Muscle layer of duodenum (tissue), 2 donors: ENCODE results near the gene GRIFIN.

Source experiments
- H3K27ac ChIP-seq: one replicate; pipeline ENCODE4 v1.7.0; 2013; ENCODE audit warnings: mild to moderate bottlenecking, low read length
- H3K27me3 ChIP-seq: one replicate; pipeline ENCODE4 v1.7.0; 2013; ENCODE audit warnings: low read depth, mild to moderate bottlenecking, control low read depth, low read length
- H3K36me3 ChIP-seq, 2 donors: one replicate each; pipeline ENCODE4 v1.7.0; 2013; ENCODE audit warnings: low read length in 2 of 2, control low read depth in 1 of 2, mild to moderate bottlenecking in 1 of 2; ENCODE audit not compliant: insufficient read depth in 2 of 2, control insufficient read depth in 1 of 2
- H3K4me1 ChIP-seq, 2 donors: one replicate each; pipeline ENCODE4 v1.7.0; 2013; ENCODE audit warnings: low read length in 2 of 2, mild to moderate bottlenecking in 2 of 2, control low read depth in 1 of 2, moderate library complexity in 1 of 2; ENCODE audit not compliant: insufficient read depth in 2 of 2, control insufficient read depth in 1 of 2
- H3K4me3 ChIP-seq, 2 donors: one replicate each; pipeline ENCODE4 v1.7.0; 2013; ENCODE audit warnings: low read length in 2 of 2, low read depth in 1 of 2, mild to moderate bottlenecking in 1 of 2
- H3K9me3 ChIP-seq, 2 donors: one replicate each; pipeline ENCODE4 v1.7.0; 2013; ENCODE audit warnings: low read length in 2 of 2, control low read depth in 1 of 2, mild to moderate bottlenecking in 1 of 2; ENCODE audit not compliant: control insufficient read depth in 1 of 2
- donor health status: healthy.

The GRIFIN gene

DNA sequence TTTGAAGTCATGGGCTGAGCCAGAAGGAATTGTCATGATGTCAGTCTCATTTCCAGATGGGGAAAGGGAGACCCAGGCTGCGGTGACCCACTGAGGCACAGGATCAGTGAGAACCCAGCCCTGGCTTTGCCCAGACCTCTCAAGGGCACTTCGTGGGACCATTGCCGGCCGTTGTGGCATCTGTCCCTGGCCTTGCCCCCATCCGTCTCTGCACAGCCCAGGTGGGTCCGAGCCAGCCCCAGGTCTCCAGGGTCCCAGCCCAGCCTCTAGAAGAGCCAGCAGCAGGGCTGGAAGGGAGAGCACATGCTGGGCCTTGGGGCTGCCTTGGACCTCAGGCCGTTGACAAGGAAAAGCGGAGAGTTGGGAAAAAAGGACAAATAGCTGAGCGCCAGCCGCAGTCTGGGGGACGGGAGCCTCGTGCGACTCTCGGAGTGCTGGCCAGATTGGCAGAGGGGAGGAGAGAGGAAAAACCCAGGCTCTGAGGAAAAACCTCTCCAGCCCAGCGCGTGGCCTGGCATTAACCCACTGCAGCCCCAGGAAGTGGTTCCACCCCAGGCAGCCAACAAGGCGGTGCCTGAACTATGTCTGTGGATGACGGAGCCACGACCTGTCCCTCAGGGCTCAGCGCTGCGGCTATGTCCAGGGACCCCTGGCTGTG is 30.2 kb downstream of the GRIFIN start:
- H3K27me3 ChIP-seq: no peaks in the 10 kb centered on the region
- no peak overlapping the region for H3K4me3 ChIP-seq
- no peak overlapping the region for H3K27ac ChIP-seq
- H3K4me1 ChIP-seq: peaks cover 0 to 5% of the 10 kb centered on the region in 2 donors
- no peaks in the 10 kb centered on the region for H3K9me3 ChIP-seq
- no peaks in the 10 kb centered on the region for H3K36me3 ChIP-seq

DNA sequence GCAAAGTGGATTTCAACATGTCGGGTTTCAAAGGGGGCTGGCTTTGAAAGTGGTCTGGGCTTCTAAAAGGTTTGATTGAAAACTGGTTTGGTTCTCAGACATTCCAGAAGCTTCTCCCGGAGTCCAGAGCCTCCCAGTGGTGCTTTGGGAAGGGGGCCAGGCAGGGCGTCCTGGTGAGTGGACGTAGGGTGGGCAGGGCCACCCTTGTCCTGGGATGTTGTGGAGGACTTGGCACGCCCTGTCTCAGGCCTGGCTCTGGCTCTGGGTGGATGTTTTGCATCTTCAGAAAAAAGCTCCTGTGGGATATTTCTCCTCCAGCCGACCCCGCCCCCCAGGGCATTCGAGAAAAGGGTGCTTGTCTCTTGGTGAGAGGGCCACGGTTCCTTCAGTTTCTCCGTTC is 31.2 kb downstream of the GRIFIN start:
- H3K27ac ChIP-seq: peak overlapping the region; percentile 43
- H3K36me3 ChIP-seq: no peaks in the 10 kb centered on the region
- H3K9me3 ChIP-seq: no peaks in the 10 kb centered on the region
- no peaks in the 10 kb centered on the region for H3K27me3 ChIP-seq
- no peak overlapping the region for H3K4me3 ChIP-seq
- H3K4me1 ChIP-seq: peaks cover 0 to 5% of the 10 kb centered on the region in 2 donors

GRCh38 chr7:2444476-2444875 is 31.7 kb downstream of the GRIFIN start:
- no peak overlapping the region for H3K4me3 ChIP-seq
- H3K27ac ChIP-seq: peak overlapping the region; percentile 43
- H3K27me3 ChIP-seq: no peaks in the 10 kb centered on the region
- H3K4me1 ChIP-seq: peaks cover 0 to 5% of the 10 kb centered on the region in 2 donors
- no peaks in the 10 kb centered on the region for H3K9me3 ChIP-seq
- H3K36me3 ChIP-seq: no peaks in the 10 kb centered on the region

DNA sequence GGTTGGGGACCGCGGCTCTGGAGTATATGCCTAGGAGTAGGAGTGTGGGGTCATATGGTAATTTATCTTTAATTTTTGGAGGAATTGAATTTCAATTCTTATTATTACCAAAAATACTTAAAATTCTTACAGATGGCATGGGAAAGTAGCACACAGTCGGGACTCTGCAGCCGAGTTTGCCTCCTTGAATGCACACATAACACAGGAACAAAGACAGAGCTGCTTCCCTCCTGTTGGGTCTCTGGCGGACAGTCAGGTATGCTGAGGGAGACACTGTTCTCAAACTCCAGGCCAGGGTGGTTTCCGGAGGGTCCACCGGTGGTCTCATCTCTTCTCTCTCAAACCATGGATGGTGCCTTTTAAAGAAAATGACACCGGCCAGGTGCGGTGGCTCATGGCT is 32.7 kb downstream of the GRIFIN start:
- Histone ChIP-seq H3K9me3 (no peaks in the 10 kb centered on the region), H3K27ac (no peak overlapping the region), H3K4me1 (peaks cover 0 to 5% of the 10 kb centered on the region in 2 donors), H3K36me3 (peaks cover 3 to 6% of the 10 kb centered on the region in 2 donors), H3K4me3 (no peak overlapping the region), H3K27me3 (no peaks in the 10 kb centered on the region)

GRCh38 chr7:2441430-2442058 is 34.7 kb downstream of the GRIFIN start:
- H3K4me3 ChIP-seq: no peak overlapping the region
- H3K27me3 ChIP-seq: no peaks in the 10 kb centered on the region
- H3K36me3 ChIP-seq: peaks cover 3 to 16% of the 10 kb centered on the region in 2 donors
- H3K27ac ChIP-seq: no peak overlapping the region
- peaks cover 0 to 5% of the 10 kb centered on the region in 2 donors for H3K4me1 ChIP-seq
- H3K9me3 ChIP-seq: no peaks in the 10 kb centered on the region

- Histone ChIP-seq H3K4me3 (no peak overlapping the region), H3K27me3 (no peaks in the 10 kb centered on the region), H3K4me1 (peaks cover 0 to 5% of the 10 kb centered on the region in 2 donors), H3K27ac (no peak overlapping the region), H3K9me3 (no peaks in the 10 kb centered on the region), H3K36me3 (peaks cover 3 to 21% of the 10 kb centered on the region in 2 donors)
These were observed 35.5 kb downstream of the GRIFIN start for GRCh38 chr7:2440608-2441245.

GRCh38 chr7:2438775-2439174 is 37.4 kb downstream of the GRIFIN start:
- H3K36me3 ChIP-seq: peaks cover 3 to 32% of the 10 kb centered on the region in 2 donors
- H3K4me3 ChIP-seq: no peak overlapping the region
- H3K27ac ChIP-seq: no peak overlapping the region
- H3K9me3 ChIP-seq: no peaks in the 10 kb centered on the region
- H3K27me3 ChIP-seq: no peaks in the 10 kb centered on the region
- H3K4me1 ChIP-seq: no peaks in the 10 kb centered on the region

GRCh38 chr7:2438186-2438585 is 38.0 kb downstream of the GRIFIN start:
- Histone ChIP-seq H3K27me3 (no peaks in the 10 kb centered on the region), H3K9me3 (no peaks in the 10 kb centered on the region), H3K36me3 (peaks cover 3 to 38% of the 10 kb centered on the region in 2 donors), H3K4me1 (no peaks in the 10 kb centered on the region), H3K4me3 (no peak overlapping the region), H3K27ac (no peak overlapping the region)

DNA sequence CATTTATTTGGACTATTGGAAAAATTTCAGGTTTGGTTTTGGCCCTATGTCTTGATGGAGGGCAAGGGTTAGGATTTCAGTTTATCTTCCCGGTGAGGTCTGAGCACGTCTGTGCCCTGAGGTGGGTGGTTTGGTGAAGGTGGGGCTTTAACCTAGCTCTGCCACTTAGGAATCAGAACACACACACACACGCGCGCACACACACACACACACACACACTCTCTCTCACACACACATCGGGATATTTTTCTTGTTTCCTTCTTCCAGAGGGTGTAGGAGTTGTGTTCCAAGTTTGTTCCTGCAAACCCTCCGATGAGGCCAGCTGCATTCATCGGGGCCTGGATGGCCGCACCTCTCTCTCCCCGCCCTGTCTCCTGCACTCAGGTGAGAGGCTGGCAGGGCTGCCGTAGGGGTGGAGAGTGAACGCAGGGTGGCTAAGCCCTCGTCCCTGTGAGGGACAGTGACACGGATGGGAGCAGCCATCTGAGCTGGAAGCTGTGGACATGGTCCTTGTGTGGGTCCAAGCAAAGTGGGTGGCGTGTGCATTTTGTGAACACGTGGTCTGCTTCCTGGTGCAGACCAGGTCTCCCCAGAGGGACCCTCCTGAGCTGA is 38.6 kb downstream of the GRIFIN start:
- H3K4me3 ChIP-seq: no peak overlapping the region
- no peaks in the 10 kb centered on the region for H3K27me3 ChIP-seq
- no peaks in the 10 kb centered on the region for H3K4me1 ChIP-seq
- H3K9me3 ChIP-seq: no peaks in the 10 kb centered on the region
- H3K27ac ChIP-seq: no peak overlapping the region
- peaks cover 3 to 44% of the 10 kb centered on the region in 2 donors for H3K36me3 ChIP-seq

DNA sequence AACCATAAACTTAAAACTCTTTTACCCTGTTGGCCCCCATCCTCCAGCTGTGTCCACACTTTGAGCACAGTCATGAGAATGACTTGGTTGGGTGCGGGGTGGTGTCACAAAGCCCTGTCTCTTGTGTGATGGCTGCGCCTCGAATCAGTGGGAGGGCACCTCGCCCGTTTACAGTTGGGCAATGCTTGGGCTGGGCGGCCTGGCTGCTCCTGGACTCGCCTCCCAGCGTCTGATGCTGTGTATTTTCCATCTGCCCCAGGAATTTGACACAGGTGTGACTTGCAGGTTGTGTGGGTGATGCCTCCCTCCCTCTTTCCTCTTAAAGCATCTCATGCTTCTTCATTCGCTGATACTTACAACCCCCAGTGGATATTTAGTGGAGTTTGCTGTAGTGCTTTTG is 39.1 kb downstream of the GRIFIN start:
- Histone ChIP-seq H3K27me3 (no peaks in the 10 kb centered on the region), H3K4me1 (no peaks in the 10 kb centered on the region), H3K27ac (no peak overlapping the region), H3K9me3 (no peaks in the 10 kb centered on the region), H3K4me3 (no peak overlapping the region), H3K36me3 (peaks cover 3 to 49% of the 10 kb centered on the region in 2 donors)

GRCh38 chr7:2436341-2437104 is 39.7 kb downstream of the GRIFIN start:
- H3K27me3 ChIP-seq: no peaks in the 10 kb centered on the region
- H3K27ac ChIP-seq: no peak overlapping the region
- H3K4me3 ChIP-seq: no peak overlapping the region
- no peaks in the 10 kb centered on the region for H3K4me1 ChIP-seq
- no peaks in the 10 kb centered on the region for H3K9me3 ChIP-seq
- peaks cover 3 to 49% of the 10 kb centered on the region in 2 donors for H3K36me3 ChIP-seq
